ENCODE measurements around the gene ATF7IP.

Gene ATF7IP

DNA sequence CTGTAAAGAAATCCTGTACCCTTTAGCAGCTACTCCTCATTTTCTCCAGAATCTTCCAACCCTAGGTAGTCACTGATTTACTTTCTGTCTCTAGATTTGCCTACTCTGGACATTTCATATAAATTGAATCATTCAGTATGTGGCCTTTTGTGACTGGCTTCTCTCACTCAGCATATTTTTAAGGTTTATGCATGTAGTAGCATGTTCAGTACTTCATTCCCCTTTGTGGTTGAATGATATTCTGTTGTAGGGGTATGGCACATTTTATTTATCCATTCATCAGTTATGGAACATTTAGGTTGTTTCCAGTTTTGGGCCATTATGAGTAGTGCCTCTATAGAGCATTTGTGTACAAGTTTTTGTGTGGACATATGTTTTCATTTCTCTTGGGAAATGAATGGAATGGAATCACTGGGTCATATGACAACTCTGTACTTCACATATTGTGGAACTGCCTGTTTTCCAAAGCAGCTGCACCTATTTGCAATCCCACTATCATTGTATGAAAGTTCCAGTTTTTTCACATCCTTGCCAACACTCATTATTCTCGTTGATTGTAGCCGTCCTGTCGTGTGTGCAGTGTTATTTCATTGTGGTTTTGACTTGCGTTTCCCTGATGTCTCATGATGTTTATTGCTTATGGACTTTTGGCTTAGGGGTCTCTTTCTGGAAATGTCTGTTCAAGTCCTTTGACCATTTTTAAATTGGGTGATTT lies 57.2 kb downstream of the ATF7IP start:
- DNase-seq: no peak

DNA sequence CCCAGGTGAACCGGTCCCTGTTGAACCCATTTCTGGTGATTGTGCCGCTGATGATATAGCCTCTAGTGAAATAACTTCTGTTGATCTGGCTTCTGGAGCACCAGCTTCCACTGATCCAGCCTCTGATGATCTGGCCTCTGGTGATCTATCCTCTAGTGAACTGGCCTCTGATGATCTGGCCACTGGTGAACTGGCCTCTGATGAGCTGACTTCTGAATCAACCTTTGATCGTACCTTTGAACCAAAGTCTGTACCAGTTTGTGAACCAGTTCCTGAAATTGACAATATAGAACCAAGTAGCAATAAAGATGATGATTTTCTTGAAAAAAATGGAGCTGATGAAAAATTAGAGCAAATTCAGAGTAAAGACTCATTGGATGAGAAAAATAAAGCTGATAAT lies 59.1 kb downstream of the ATF7IP start:
- no peak for DNase-seq

DNA sequence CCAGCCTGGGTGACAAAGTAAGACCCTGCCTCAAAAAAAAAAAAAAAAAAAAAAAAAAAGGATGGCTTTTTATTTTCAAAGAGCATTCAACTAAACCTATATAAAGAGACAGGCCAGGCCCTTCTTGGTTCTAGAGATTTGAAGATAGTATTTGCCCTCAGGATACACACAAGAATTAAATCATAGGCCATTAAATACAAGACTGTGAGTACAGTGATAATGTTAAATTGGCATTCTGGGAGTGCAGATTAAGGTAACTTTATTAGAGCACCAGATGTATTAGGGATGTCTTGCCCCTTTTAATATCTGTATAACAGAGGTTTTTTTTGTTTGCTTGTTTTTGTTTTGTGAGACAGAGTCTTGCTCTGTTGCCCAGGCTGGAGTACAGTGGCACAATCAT lies 61.3 kb downstream of the ATF7IP start:
- DNase-seq: no peak

DNA sequence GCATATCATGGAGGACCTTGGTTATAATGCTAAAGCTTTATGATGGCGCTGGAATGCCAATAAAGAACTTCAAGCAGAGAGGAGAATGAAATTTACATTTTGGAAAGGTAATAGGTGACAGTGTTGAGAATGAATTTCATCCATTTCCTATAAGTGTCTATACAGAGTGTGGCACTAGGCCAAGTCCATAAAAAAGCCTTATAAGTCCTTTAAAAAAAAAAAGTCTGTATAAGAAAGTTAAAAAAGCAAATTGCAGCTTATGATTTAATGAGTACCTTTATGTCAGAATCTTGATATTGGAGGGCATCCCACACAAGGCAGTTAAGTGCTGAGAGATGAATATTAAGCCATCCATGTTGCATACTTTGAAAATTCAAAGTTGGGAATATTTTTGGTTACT lies 62.4 kb downstream of the ATF7IP start:
- no peak for DNase-seq

DNA sequence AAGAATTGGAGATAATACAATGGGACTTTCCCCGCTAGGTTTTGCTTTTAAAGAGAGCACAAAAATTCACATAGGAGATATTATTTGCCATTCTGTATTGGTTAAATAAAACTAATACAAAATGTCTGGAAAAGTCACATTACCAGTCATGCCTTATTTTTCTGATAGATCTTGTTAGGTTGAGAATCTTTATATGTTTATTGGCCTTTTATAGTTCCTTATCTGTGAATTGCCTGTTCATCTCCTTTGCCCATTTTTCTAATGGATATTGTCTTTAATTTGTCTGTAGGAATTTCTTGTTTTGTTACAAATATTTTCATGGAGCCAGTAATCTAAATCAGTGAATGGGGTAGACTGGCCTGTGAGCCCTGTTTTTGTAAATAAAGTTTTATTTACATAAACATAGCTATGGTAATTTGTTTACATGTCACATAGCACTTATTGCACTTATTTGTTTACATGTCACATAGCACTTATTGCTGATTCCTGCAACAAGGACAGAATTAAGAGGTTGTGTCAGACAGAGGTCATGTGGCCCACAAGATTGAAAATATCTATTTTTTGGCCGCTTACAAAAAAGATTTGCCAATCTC lies 65.0 kb downstream of the ATF7IP start:
- no peak for DNase-seq

DNA sequence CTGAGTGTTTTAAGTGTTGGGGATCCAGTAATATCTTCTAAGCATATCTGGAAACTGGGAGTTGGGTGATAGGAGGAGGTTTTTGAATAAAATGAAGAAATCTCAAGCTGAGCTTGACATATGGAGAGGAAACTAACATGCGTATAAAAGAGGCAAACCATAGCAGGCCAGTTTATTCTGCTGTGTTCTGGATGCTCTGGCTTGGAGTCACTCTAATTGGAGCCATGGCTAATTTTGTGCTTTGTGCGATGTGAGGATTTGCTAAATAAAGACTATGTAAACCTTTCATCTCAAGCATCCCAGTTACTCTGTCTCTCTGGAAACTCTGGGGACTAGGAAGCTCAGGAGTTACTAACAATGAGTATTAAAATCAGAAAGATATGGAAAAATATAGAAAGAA lies 66.5 kb downstream of the ATF7IP start:
- DNase-seq: no peak

DNA sequence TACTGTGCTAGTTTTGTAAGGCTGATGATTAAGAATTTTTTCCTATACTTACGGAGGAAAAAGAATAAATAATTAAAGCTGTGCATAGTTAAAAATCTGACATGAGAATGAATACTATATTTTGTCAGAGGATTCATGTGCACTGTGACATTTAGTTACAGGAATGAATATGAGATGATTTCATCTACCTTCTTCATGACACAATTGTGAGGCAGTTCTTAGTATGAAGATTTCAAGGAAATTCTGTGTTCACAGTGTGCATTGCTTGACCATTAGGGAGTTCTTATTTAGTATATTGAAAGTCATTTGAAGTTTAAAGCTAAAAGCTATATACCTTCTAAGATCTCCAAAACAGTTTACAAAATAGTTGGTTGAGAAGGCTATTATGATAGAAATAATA lies 70.1 kb downstream of the ATF7IP start:
- no peak for DNase-seq

DNA sequence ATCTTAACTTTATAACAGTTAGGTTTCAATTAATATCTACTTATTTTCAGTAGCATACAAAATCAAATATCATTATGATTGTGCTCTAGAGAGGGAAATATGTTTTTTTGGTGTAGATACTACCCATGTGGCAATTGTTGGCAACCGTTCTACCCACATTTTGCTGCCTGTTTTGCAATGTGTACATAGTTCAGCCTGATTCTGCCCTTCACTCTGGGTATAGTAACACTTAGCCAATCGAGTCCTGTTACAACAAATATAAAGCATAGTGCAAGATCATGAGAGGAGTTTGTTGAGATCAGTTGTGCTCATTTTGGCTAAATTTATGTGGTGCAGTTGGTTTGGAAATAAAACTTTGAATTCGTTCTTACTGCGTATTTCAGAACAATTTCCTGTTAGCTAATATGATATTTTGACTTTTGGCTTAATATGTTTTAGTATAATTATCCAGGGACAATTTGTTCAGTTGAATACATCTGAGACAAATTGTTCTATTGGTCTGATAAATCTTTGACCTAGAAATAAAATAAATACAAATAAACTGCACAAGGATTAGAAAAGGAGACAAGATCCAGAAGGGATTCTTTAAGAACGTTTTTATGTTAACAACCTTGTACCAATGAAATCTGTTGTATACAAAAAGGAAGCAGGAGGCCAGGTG lies 76.9 kb downstream of the ATF7IP start:
- no peak for DNase-seq

DNA sequence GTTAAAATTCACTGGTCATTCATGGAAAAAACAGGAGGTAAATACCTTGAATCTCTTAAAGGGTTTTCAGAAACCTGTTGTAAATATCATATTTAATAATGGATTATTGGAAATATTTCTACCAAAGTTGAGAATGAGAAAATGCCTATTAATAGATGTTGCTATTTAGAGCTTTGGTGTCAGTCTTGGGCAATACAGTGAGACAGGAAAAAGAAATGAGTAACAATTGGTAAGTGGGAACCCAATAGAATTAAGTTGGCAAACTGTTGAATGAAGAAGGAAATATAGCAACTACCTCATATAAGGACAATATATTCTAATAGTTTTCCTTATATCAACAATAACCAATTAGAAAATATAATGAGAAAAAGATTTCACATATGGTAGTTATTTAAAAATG lies 78.0 kb downstream of the ATF7IP start:
- no peak for DNase-seq

DNA sequence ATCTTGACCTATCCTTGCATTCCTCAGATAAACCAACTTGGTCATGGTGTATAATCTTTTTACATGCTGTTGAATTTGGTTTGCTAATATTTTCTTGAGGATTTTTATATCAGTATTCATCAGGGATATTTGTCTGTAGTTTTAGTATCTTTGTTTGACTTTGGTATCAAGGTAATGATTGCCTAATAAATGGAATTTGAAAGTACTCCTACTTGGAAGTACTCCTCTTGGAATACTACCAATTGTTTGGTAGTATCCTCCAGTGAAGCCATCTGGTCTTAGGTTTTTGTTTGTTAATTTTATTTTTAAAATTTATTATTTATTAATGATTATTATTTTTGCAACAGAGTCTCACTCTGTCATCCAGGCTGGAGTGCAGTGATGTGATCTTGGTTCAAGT lies 85.0 kb downstream of the ATF7IP start:
- no peak for DNase-seq

DNA sequence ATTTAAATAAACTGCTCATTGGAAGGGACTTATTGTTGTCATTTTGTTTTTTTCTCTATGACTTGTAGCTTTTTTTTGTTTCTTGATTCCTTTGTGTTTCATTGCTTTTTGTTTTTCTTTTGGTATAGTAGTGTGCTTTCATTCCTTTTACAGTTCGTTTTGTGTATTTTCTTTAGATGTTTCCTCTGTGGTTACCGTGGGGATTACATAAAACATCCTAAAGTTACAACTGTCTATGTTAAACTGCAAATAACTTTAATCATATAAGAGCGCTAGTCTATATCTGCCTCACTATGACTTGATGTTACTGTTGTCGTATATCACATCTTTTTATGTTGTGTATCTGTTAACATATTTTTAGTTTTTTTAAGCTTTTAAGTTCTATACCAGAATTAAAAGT lies 86.9 kb downstream of the ATF7IP start:
- DNase-seq: no peak

DNA sequence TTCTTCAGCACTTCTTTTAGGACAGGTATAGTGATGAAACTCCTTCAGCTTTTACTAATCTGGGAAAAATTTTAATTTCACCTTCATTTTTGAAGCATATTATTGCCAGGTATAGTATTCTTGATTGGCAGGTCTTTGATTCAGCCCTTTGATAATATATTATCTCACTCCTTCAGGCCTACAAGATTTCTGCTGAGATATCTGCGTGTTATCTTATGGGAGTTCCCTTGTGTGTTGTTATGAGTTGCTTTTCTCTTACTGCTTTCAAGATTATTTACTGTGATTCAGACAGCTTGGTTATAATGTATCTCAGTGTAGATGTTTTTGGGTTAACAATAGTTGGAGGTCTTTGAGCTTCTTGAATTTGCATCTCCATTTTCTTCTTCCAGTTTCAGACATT lies 87.4 kb downstream of the ATF7IP start:
- no peak for DNase-seq

DNA sequence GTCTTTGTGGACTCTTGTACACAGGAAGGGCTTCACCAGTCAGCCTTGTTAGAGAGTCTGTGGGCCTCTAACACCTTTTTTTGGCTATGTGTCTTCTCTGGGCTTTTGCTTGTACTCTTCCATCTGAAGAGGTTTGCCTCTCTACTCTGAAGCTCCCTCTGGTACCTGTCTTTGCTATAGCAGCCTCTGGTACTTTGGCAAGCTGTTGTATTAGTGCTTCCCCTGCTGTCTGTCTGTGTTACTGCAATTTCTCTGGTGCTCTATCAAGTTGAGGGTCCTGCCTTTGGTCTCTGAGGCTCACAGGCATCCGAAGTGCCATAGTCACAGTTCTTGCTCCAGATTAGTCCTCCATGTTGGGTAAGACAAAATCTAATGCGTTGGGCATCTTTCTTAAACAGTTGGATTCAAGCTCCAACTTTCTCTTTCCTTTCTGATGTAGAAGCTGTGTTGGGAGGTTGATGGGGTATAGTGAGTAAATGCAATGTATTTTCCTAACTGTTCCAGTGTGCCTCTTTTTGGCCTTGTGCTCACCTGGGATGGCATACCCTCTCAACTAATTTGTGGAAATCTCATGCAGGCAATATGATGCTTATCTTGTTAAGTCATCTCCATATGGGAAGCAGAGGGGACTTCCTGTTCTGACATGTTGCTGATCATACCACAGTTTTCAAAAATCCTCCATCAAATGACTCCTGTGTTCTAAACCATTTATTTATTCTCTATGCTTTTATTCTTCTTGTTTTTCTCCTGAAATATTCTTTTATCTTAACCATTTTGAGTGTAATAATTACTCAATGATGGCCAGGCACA lies 88.8 kb downstream of the ATF7IP start:
- DNase-seq: peak; percentile 15 to 17

DNA sequence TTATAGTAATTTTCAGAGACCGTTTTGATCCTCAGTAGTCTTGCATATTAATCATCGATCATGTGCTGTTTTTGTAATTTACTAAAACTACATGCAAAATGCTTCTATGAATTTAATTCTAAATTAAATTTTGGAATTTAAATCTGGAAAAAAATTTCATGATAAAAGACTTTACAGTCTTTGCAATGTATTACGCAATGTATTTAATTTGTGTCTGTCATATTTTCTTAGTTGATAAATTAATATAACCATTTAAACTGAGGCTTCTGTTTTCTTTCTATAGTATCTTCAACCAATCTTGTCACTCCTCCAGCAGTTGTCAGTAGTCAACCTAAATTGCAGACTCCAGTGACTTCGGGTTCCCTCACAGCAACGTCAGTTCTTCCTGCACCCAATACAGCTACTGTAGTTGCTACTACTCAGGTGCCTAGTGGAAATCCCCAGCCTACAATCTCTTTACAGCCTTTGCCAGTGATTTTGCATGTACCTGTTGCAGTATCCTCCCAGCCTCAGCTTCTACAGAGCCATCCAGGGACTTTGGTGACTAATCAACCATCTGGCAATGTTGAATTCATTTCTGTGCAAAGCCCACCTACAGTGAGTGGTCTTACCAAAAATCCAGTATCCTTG lies 94.8 kb downstream of the ATF7IP start:
- DNase-seq: no peak

DNA sequence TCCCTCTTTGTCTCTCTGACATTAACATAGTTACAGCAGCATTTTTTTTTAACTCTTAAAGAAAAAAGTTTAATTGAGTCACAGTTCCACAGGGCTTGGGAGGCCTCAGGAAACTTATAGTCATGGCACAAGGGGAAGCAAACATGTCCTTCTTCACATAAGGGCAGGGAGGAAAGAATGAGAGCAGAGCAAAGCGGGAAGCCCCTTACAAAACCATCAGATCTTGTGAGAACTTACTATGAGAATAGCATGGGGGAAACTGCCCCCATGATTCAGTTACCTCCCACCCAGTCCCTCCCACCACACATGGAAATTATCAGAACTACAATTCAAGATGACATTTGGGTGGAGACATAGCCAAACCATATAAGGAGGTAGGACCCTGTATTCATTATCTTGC lies 106.0 kb downstream of the ATF7IP start:
- DNase-seq: no peak

DNA sequence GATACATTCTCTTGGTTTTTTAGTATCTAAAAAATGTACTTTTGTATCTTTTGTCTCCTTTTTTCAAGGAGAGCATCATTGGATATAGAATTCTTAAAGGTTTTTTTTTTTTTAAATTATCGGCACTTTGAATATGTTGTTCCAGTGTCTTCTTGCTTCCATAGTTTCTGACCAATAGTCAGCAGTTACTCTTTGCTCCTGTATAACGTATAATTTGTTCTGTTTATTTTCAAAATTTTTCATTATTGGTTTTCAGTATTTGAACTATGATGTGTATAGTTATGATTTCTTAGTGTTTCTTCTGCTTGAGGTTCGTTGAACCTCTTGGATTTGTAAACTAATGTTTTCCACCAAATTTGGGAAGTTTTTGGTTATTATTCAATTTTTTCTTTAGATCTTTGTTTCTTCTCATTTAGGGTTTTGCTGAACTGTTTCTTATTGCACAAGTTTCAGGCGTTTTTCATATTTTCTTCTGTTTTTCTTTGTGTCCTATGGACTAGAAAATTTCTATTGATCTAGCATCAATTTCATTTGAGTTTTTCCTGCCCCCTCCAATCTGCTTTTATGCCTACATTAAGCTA lies 108.3 kb downstream of the ATF7IP start:
- DNase-seq: no peak

DNA sequence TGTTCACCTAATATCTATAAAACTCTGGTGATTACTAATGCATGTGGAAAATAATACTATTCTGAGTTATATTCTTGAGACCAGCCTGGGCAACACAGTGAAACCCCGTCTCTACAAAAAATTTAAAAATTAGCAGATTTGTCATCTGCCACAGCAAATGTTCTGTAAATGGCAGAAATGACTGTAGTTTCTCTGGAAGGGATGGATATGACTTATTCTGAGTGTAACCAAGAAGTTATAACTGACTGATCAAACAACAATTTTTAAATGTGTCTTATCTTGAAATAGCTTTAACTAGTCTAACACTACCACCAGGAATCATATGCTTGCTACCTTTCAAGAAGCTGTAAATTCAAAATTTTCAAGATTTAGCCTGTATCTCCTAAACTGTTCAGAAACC lies 113.5 kb downstream of the ATF7IP start:
- no peak for DNase-seq

DNA sequence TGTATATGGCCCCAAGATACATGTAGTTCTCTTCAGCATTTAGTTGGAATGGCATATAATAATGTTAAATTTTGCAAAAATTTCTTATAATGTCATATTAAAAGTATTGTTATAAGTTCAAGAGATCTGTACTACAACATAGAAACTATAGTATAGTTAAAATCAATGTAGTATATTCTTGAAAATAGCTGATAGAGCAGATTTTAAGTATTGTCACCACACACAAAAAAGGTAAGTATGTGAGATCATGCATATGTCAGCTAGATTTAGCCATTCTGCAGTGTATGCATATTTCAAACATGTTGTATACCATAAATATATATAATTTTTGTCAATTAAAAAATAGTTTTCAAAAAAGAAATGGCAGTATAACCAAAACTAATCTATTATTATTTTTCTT lies 115.7 kb downstream of the ATF7IP start:
- DNase-seq: no peak

DNA sequence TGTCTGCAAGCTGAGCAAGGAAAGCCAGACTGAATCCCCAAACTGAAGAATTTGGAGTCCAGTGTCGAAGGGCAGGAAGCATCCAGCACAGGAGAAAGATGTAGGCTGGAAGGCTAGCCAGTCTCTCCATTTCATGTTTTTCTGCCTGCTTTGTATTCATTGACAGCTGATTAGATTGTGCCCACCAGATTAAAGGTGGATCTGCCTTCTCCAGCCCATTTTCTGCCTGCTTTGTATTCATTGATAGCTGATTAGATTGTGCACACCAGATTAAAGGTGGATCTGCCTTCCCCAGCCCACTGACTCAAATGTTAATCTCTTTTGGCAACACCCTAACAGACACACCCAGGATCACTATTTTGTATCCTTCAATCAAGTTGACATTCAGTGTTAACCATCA lies 116.9 kb downstream of the ATF7IP start:
- DNase-seq: no peak

DNA sequence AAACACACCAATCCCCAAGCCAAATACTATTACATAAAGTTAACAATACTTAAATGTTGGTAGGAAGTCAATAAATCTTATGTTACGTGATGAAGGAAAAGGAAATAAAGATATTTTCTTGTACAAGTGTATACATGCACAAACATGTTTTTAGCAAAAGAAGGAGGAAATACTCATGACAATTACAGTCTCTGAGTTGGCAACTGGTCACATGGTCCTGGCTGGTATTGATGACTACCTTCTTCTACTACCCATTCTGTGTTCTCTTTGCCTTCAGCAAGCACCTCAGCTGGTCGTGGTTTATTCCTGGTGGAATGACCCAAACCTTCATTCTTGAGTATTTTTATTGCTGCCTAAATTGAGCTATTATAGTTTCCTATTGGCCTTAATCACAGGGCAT lies 117.4 kb downstream of the ATF7IP start:
- no peak for DNase-seq

DNA sequence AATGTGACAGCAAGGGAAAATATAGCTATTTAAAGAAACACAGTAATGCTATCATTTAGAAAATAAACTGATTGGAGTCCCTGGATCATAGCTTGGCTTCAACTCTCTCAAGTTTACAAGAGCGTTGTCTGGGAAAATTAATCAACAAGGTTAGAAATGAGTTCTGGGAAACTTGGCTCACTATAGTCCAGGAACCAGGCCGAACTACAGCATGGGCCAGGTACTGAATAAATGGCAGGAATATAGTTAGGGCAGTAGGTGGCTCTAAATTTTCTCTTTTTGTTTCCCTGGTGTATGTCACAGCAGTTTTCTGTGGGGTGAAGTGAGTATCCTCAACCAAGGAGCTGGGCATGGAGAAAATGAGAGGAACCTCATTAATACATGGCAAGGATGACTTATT lies 129.8 kb downstream of the ATF7IP start:
- DNase-seq: no peak

DNA sequence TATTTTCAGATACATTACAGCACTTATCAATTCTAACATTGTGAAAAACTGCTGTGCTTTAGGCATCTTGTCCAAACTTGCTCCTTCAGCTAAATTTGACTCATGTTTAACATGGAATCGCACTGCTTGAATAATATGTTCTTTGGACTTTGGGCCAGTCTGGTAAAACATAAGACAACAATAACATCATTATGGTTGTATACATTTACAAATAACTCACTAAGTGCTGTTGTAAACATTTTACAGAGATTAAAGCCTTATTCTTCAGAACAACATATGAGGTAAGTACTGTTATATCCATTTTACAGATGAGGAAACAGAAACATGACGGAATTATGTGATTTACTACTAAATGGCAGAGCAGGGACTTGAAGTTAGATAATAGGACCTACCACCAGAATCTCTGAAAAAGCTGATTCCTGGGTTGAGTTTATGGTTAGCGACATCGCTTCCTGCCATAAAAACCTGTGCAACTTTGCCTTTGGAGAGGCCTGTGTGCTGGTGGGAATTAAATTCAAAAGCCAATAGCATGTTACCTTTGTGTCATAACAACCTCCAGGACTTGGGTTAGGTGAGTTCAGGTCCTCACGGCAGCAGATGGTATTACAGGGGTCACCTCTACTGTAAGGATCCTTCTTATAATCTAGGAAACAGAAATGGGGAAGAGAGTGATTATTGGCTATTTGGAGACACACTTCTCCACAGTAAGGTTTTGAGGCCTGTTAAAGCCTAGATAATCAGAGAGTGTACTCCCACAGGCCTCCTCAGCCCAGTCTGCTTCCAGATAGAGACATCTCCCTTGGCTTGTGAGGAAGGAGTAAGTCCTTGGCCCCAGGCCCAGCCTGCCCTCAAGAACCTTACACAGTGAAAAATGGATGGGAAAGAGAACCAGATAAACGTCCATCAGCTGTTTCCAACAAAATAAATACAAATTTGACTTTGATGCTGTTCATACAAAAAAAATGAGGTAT lies 140.4 kb downstream of the ATF7IP start:
- DNase-seq: no peak
